Measurements from ENCODE around the gene KCTD7. TPM values are rescaled to one million over a fixed set of nuclear protein-coding genes. Genes with fewer than 3 reads are reported as not detected.
A peak's percentile ranks its signal among the peaks of the same experiment; 100 is the strongest.
"Not testable (repeated sequence)": the region's sequence is repeated elsewhere in the genome, so short reads cannot be mapped to it uniquely, and the experiment has no call there.

The KCTD7 gene
- total and polyA plus RNA-seq, 7 donors: 3.2 to 23.3 (median 15.3) TPM

GRCh38 chr7:66630531-66630930 is 1.9 kb downstream of the KCTD7 start:
- no peaks in the 10 kb centered on the region for H3K9me3 ChIP-seq
- 90 to 98% methylated on average over 1 of the region's 1 CpG for WGBS, 2 donors

GRCh38 chr7:66631471-66631870 is 2.8 kb downstream of the KCTD7 start:
- TF ChIP-seq POLR2AphosphoS5 (IDR thresholded peaks at IDR 0.05) (no peak), POLR2A (IDR thresholded peaks at IDR 0.05) (no peak), EP300 (IDR thresholded peaks at IDR 0.05) (no peak), CTCF (IDR thresholded peaks at IDR 0.05) (no peak)
- no peak for DNase-seq
- H3K36me3 ChIP-seq: peaks cover 0 to 20% (median 2%) of the 10 kb centered on the region in 4 donors
- no peaks in the 10 kb centered on the region for H3K9me3 ChIP-seq
- H3K4me1 ChIP-seq: peaks cover 0 to 41% (median 32%) of the 10 kb centered on the region in 4 donors
- 50 to 74% methylated on average over 6 of the region's 6 CpGs for WGBS, 2 donors
- H3K27ac ChIP-seq: peak overlapping the region in 3 of 4 donors; percentile 8 to 96 (median 14)
- no peaks in the 10 kb centered on the region for H3K27me3 ChIP-seq
- intact Hi-C loops (cut with DNase I): no loop called here
- no peak overlapping the region for H3K4me3 ChIP-seq

More at GRCh38 chr7:66630531-66630930, 1.9 kb downstream of the KCTD7 start:
- no peak overlapping the region for H3K4me3 ChIP-seq
- intact Hi-C loops (cut with DNase I): no loop called here
- no peak for DNase-seq
- peaks cover 0 to 48% (median 39%) of the 10 kb centered on the region in 4 donors for H3K4me1 ChIP-seq
- peak overlapping the region in 3 of 4 donors; percentile 95 to 97 (median 96) for H3K27ac ChIP-seq
- H3K27me3 ChIP-seq: no peaks in the 10 kb centered on the region
- H3K36me3 ChIP-seq: peaks cover 0 to 20% (median 2%) of the 10 kb centered on the region in 4 donors
- no peak for TF ChIP-seq CTCF (IDR thresholded peaks at IDR 0.05)
- TF ChIP-seq EP300 (IDR thresholded peaks at IDR 0.05): no peak
- no peak for TF ChIP-seq POLR2AphosphoS5 (IDR thresholded peaks at IDR 0.05)
- TF ChIP-seq POLR2A (IDR thresholded peaks at IDR 0.05): no peak

GRCh38 chr7:66634816-66635215 is 6.1 kb downstream of the KCTD7 start:
- peak overlapping the region in 3 of 4 donors; percentile 41 to 47 (median 43) for H3K27ac ChIP-seq
- no peaks in the 10 kb centered on the region for H3K27me3 ChIP-seq
- DNase-seq: no peak
- intact Hi-C loops (cut with DNase I): no loop called here
- WGBS, 2 donors: 84 to 90% methylated on average over 4 of the region's 4 CpGs
- TF ChIP-seq CTCF (IDR thresholded peaks at IDR 0.05) (no peak), POLR2AphosphoS5 (IDR thresholded peaks at IDR 0.05) (no peak), POLR2A (IDR thresholded peaks at IDR 0.05) (no peak), EP300 (IDR thresholded peaks at IDR 0.05) (no peak)
- H3K36me3 ChIP-seq: peaks cover 15 to 52% (median 18%) of the 10 kb centered on the region in 4 donors
- peaks cover 0 to 19% (median 12%) of the 10 kb centered on the region in 4 donors for H3K4me1 ChIP-seq
- H3K4me3 ChIP-seq: no peak overlapping the region
- H3K9me3 ChIP-seq: no peaks in the 10 kb centered on the region

GRCh38 chr7:66635322-66635981 is 6.8 kb downstream of the KCTD7 start:
- H3K9me3 ChIP-seq; DNase-seq; H3K4me3 ChIP-seq; H3K27me3 ChIP-seq; intact Hi-C loops (cut with DNase I): not testable (repeated sequence)
- Histone ChIP-seq H3K4me1 (peaks cover 0 to 13% (median 5%) of the 10 kb centered on the region in 4 donors), H3K27ac (peak overlapping the region in 3 of 4 donors; percentile 41 to 47 (median 43)), H3K36me3 (peaks cover 18 to 58% (median 20%) of the 10 kb centered on the region in 4 donors)
- WGBS, 2 donors: 79 to 86% methylated on average over 2 of the region's 4 CpGs

GRCh38 chr7:66635982-66636546 is 7.4 kb downstream of the KCTD7 start:
- intact Hi-C loops (cut with DNase I); H3K27me3 ChIP-seq; H3K4me3 ChIP-seq; H3K4me1 ChIP-seq; DNase-seq; H3K9me3 ChIP-seq: not testable (repeated sequence)
- 80 to 89% methylated on average over 6 to 8 of the region's 9 CpGs for WGBS, 2 donors
- Histone ChIP-seq H3K27ac (peak overlapping the region in 1 of 4 donors; percentile 21), H3K36me3 (peaks cover 18 to 65% (median 23%) of the 10 kb centered on the region in 4 donors)

Data from sigmoid colon (tissue), 7 donors.